Measurements from ENCODE around the gene TRIM47.
A peak's percentile ranks its signal among the peaks of the same experiment; 100 is the strongest.
"Not testable (repeated sequence)": the region's sequence is repeated elsewhere in the genome, so short reads cannot be mapped to it uniquely, and the experiment has no call there.

Gene TRIM47

DNA sequence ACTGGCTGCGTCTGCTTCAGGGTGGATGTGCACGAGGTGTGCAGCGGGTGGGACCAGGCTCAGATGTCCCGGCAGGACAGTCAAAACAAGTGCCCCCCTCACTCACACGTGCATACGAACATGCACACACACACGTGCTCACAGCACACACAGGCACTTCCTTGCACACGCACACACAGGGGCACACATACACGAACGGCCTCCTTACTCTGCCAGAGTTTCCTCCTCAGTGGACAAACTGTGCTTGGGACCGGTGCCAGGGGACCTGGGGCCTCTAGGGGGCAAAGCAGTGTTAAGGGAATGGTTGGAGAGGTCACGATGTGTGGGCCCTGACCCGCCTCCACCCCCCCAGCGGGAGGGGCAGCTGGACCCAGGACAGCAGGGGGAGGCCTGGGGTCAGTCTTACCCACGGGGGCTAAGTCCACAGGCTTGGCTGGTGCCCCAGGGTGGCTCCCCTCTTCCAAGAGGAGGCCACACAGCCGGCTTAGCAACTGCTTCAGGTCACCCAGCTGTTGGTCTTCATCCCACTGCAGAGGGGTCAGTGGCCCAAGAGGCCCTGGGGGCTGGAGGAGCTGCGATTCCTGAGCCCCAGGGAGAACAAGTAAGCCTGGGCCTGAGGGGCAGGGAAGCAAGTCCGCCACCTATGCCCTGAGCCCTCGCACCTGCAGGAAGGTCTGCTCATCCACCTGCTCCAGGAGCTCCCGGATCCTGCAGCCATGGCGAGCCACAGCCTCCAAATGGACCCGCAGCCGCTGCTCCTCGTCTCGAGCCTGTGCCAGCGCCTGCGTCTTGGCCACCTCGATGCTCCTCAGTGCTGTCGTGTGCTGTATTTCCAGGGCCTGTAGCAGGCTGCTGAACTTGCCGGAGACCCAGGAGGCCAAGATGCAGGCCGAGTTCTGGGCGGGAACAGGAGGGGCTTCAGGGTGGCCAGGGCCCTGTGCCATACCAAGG lies 13.5 kb upstream of the TRIM47 start:
- DNase-seq (ENCODE audit: low spot score): no peak

DNA sequence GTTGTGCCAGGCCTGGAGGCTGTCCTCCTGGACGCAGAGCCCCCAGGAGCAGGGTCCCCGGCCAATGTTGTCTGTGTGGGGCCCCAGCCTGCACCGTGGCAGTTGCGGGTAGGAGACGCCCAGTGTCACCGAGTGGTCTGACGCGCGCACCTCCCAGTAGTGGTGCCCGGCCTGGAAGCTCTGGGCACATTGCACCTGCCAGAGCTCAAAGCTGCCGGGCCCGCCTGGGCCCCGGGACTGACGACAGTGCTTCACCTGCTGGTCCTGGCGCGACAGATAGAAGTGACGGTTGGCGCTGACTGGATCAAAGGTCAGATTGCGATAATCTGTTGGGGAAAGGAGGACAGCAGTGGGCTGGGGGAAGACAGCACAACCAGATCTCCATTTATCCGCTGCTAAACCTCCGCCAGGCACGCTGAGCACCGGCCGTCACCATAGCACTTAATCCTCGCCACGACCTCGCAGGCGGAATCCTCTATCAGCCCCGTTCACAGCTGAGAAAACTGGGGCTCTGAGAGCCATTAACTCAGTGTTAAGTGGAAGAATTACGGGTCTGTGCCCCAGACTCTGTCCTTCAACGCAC lies 12.7 kb upstream of the TRIM47 start:
- DNase-seq (ENCODE audit: low spot score): no peak

- DNase-seq (ENCODE audit: low spot score): no peak
Observed at GRCh38 chr17:75889454-75889853, 11.1 kb upstream of the TRIM47 start.

GRCh38 chr17:75888484-75888883 lies 10.1 kb upstream of the TRIM47 start:
- no peak for DNase-seq (ENCODE audit: low spot score)

DNA sequence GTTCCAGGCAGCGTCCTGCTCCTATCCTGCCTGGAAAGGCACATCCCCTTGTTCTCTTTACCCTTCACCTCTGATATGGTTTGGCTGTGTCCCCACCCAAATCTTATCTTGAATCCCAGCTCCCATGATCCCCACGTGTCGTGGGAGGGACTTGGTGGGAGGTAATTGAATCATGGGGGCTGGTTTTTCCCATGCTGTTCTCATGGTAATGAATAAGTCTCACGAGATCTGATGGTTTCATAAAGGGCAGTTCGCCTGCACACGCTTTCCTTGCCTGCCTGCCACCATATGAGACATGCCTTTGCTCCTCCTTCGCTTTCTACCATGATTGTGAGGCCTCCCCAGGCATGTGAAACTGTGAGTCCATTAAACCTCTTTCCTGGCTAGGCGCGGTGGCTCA lies 7.5 kb upstream of the TRIM47 start:
- not testable (repeated sequence) for DNase-seq (ENCODE audit: low spot score)

- DNase-seq (ENCODE audit: low spot score): no peak
Observed at GRCh38 chr17:75885431-75885830, 7.0 kb upstream of the TRIM47 start.

GRCh38 chr17:75881678-75882454 lies 3.5 kb upstream of the TRIM47 start:
- no peak for DNase-seq (ENCODE audit: low spot score)

- DNase-seq (ENCODE audit: low spot score): no peak
Observed at GRCh38 chr17:75880266-75880665, 1.9 kb upstream of the TRIM47 start.

DNA sequence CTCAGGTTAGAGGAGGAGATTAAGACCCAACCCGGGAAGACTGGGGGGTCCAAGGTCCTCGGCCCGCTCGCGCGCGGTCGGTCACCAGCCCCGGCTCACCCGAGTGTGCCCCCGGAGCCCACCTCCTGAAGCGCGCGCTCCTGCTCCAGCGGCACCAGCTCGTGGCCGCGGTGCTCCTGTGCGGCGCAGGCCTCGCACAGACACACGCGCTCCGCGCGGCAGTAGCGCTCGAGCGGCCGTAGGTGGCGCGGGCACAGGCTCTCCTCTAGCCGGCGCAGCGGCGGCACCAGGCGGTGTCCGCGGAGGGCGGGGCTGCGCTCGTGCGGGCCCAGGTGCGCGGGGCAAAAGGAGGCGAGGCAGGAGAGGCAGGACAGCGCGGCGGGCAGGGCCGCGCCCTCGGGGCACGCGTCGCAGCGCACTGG lies 618 bp downstream of the TRIM47 start:
- peak; percentile 75 for DNase-seq (ENCODE audit: low spot score)

GRCh38 chr17:75876938-75877751 lies 1.2 kb downstream of the TRIM47 start:
- no peak for DNase-seq (ENCODE audit: low spot score)

DNA sequence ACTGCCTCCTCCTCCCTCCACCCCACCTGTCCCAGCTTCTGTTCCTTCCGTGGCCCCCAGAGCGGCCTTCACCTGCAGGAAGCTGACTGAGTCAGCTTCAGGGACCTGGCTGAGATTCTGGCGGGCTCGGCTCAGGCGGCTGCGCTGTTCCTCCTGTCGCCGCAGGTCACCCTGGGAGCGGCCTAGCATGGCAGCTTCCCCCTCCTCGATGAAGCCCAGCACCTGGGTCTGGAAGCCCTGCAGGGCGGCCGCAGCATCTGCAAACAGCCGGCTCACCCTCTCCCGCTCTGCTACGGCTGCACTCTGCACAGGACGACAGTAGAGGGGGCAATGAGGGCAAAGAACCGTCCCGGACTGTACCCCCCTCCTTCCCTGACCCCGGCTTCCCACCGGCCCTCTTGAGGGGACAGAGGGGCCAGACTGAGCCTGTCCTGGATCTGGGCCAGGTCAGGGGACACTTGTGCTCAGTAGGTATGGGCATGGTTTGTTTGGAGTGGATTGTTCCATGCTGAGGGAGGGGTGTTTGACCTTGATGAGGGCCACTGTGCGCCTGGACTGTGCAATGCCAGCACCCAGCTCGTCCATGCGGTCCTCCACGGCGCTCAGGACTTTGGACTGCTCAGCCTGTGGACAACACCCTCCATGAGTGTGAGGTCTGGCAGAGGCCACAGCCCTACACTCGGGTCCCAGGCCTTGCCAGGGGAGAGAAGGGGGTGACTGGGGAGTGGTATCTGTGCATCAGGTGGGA lies 2.0 kb downstream of the TRIM47 start:
- peak; percentile 86 for DNase-seq (ENCODE audit: low spot score)

DNA sequence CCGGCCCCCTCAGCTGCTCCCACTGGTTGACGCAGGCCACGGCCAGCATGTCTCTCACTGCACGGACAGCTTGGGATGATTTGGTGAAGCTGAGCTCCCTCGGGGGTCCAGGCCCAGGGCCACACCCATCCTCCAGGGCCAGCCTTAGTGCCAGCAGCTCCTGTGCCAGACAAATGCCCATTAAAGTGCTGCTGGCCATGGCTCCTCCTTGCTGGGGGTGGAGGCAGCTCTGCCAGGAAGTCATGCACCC lies 2.5 kb downstream of the TRIM47 start:
- DNase-seq (ENCODE audit: low spot score): no peak

DNA sequence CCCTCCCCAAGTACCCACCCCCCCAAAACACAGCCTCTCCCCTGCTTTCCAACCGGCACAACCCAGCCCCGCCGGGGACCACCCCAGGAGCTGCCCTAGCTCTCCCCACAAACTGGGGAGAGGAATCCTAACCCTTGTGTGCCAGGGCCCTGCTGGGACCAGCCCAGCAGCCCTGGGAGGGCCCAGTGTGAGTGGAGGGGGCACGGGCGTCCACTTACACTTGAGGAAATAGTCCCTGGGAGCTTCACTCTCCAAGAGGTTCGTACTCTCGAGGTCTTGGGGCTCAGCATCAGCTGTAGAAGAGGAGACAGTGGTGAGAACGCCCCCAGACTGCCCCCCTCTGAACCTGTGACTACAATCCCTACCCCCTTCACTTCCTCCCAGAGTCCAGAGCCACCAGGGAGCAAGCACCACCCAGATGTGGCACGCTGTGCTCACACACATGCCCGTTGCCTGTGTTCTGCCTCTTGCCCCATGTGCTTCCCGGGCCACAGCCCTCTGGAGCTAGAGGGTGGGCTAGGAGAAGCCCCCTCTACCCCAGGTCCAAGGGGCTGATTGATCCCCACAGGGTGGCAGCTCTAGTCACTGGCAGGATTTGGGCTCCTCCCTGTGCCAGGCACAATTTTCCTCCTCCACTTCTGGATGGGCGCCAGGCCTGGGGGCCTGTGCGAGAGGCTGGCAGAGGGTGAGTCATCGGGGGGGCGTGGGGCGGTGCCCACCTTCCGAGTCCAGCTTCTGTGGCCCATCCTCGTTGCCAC lies 3.0 kb downstream of the TRIM47 start:
- no peak for DNase-seq (ENCODE audit: low spot score)

GRCh38 chr17:75874323-75875181 lies 3.8 kb downstream of the TRIM47 start:
- DNase-seq (ENCODE audit: low spot score): no peak

DNA sequence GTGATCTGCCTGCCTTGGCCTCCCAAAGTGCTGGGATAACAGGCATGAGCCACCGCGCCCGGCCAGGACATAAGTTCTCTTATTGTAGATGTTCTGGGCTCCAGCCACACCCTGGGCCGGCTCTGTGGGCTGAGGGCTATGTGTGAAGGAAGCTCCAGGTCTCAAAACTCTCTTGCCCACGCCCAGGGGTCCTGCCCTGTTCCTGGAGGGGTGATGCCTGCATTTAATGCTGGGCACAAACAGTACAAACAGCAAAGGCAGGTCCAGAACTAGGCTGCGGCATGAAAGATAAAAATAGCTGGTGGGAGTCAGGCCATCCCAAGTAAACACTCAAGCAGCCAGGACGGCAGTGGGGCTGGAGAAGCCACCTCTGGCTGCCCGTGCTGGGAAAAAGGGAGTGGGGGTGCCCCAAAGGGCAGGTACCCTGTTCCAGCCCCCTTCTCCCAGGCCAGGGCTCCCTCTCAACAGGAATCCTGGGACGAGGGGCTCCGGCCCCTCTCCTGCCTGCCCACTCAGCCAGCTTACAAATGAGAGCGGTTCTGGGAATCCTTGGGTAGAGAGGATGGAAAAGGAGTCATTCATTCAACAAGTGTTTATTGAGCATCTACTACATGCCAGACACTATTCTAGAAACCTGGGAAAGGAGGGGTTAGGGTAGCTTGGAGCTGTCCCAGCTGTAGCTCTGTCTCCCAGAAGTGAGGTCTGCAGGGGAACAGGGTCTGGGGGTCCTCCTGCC lies 4.6 kb downstream of the TRIM47 start:
- no peak for DNase-seq (ENCODE audit: low spot score)

- DNase-seq (ENCODE audit: low spot score): peak; percentile 77
Observed at GRCh38 chr17:75872434-75873351, 5.7 kb downstream of the TRIM47 start.

GRCh38 chr17:75870228-75870627 lies 8.2 kb downstream of the TRIM47 start:
- DNase-seq (ENCODE audit: low spot score): not testable (repeated sequence)

All from CD4-positive, alpha-beta T cell treated with Interleukin-2 at 100 ng/mL for 4 hours (primary cell).